Endothelial cell of umbilical vein (primary cell): ENCODE results near the gene PRSS36. TPM values are rescaled to one million over a fixed set of nuclear protein-coding genes. Genes with fewer than 3 reads are reported as not detected.

ENCODE experiments used
- BruUV-seq: library from RNA; stranded (reverse); fragments of 400-500 nt; replicated peaks from 2 replicates; lab custom pipeline; 2021; lab: Mats Ljungman, UMichigan
- CTCF ChIA-PET: fragments of 300-600, 350-600 bp; sonication (Branson Sonifier 250); formaldehyde crosslinking; loops from one replicate; lab custom pipeline; 2021; ENCODE audit warnings: antibody characterized with exemption, inconsistent platforms; lab: Charles Lee
- POLR2A ChIA-PET: fragments of 300-600, 350-600 bp; sonication (Branson Sonifier 250); formaldehyde crosslinking; loops from one replicate; lab custom pipeline; 2021; ENCODE audit warnings: antibody characterized with exemption, inconsistent platforms; lab: Charles Lee
- DNase-seq: peaks from one replicate; pipeline ENCODE4 v3.0.0-alpha.2; 2011; ENCODE audit warnings: low read depth, low spot score
- FAIRE-seq: peaks from 2 replicates; lab custom pipeline; 2011; peaks lifted over from hg19 to GRCh38; lab: Jason Lieb, UNC
- H2AFZ ChIP-seq: 2 replicates; pipeline ENCODE4 v1.6.0; 2012; ENCODE audit warnings: low read depth, low read length, control low read depth, inconsistent platforms
- H3K27ac ChIP-seq: 2 replicates; pipeline ENCODE4 v1.5.1; 2011; ENCODE audit warnings: low read depth, mild to moderate bottlenecking, control low read depth, low read length, moderate library complexity; ENCODE audit not compliant: insufficient read depth
- H3K27me3 ChIP-seq, 2 experiments: 2 replicates each; pipeline versions ENCODE4 v1.6.0 to v1.6.1; 2011; ENCODE audit warnings: low read length in 2 of 2, mixed read lengths in 1 of 2; ENCODE audit not compliant: control insufficient read depth in 2 of 2, insufficient read depth in 2 of 2
- H3K36me3 ChIP-seq, 2 experiments: 2 replicates in 1 of 2; 3 replicates in 1 of 2; pipeline ENCODE4 v1.5.1; 2011; ENCODE audit warnings: low read length in 2 of 2, mild to moderate bottlenecking in 1 of 2, moderate library complexity in 1 of 2; ENCODE audit not compliant: control insufficient read depth in 2 of 2, insufficient read depth in 2 of 2; ENCODE audit errors: extremely low read depth in 1 of 2
- H3K4me1 ChIP-seq: 3 replicates; pipeline ENCODE4 v1.5.1; 2011; ENCODE audit warnings: mild to moderate bottlenecking, low read length; ENCODE audit not compliant: control insufficient read depth, insufficient read depth; ENCODE audit errors: extremely low read depth
- H3K4me2 ChIP-seq: 2 replicates; pipeline ENCODE4 v1.6.1; 2011; ENCODE audit warnings: low read length, control low read depth, mixed read lengths; ENCODE audit not compliant: insufficient read depth
- H3K4me3 ChIP-seq, 3 experiments: fragments of 200-600 bp in 1 of 3; sonication (generic), shearing (Covaris generic) in 1 of 3; replicated peaks in 1 of 3; 2 replicates each; pipeline ENCODE4 v1.5.1; 2011 to 2016; ENCODE audit warnings: control low read depth in 3 of 3, low read length in 3 of 3, mild to moderate bottlenecking in 2 of 3, inconsistent platforms in 1 of 3, low read depth in 1 of 3, moderate library complexity in 1 of 3; ENCODE audit not compliant: insufficient read depth in 1 of 3
- H3K79me2 ChIP-seq: 2 replicates; pipeline ENCODE4 v1.6.0; 2012; ENCODE audit warnings: low read length, inconsistent platforms; ENCODE audit not compliant: control insufficient read depth, insufficient read depth
- H3K9ac ChIP-seq: replicated peaks from 2 replicates; pipeline ENCODE3; 2011; ENCODE audit warnings: low read length, control low read depth; ENCODE audit not compliant: insufficient read depth; ENCODE audit errors: extremely low read depth
- H3K9me1 ChIP-seq: replicated peaks from 3 replicates; pipeline ENCODE4 v1.6.0; 2011; ENCODE audit warnings: mild to moderate bottlenecking, low read length; ENCODE audit not compliant: control insufficient read depth, insufficient read depth; ENCODE audit errors: extremely low read depth
- H3K9me3 ChIP-seq: replicated peaks from 2 replicates; pipeline ENCODE4 v1.5.1; 2012; ENCODE audit warnings: low read length, inconsistent platforms; ENCODE audit not compliant: control insufficient read depth, insufficient read depth
- H4K20me1 ChIP-seq: replicated peaks from 2 replicates; pipeline ENCODE3; 2011; ENCODE audit warnings: mild to moderate bottlenecking, low read length; ENCODE audit not compliant: control insufficient read depth, insufficient read depth; ENCODE audit errors: extremely low read depth
- EZH2 ChIP-seq: IDR thresholded peaks from 2 replicates; pipeline ENCODE4 v1.6.1; 2012; ENCODE audit warnings: borderline replicate concordance, low read depth, mild to moderate bottlenecking, moderate library complexity, low read length, inconsistent platforms; ENCODE audit not compliant: severe bottlenecking
- FOS ChIP-seq: IDR thresholded peaks from 2 replicates; pipeline ENCODE4 v1.6.1; 2011; ENCODE audit warnings: mild to moderate bottlenecking, low read length, moderate library complexity, borderline replicate concordance; ENCODE audit not compliant: insufficient read depth
- GATA2 ChIP-seq: IDR thresholded peaks from 2 replicates; pipeline ENCODE4 v1.7.0; 2011; ENCODE audit warnings: low read depth, mild to moderate bottlenecking, moderate library complexity, mixed read lengths, low read length; ENCODE audit not compliant: insufficient read length, insufficient read depth
- JUN ChIP-seq: IDR thresholded peaks from 2 replicates; pipeline ENCODE4 v1.6.1; 2011; ENCODE audit warnings: borderline replicate concordance, low read depth; ENCODE audit not compliant: insufficient read length, insufficient read depth
- MYC ChIP-seq: IDR thresholded peaks from one replicate; pipeline ENCODE4 v1.6.1; 2011; ENCODE audit warnings: mild to moderate bottlenecking, low read depth, low read length
- POLR2A ChIP-seq: IDR thresholded peaks from 2 replicates; pipeline ENCODE4 v1.6.1; 2012; ENCODE audit warnings: low read depth, mild to moderate bottlenecking, control low read depth, low read length
- POLR2AphosphoS5 ChIP-seq: IDR thresholded peaks from 2 replicates; pipeline ENCODE4 v1.6.1; 2012; ENCODE audit warnings: low read depth, mild to moderate bottlenecking, control low read depth, low read length, moderate library complexity; ENCODE audit not compliant: insufficient read depth
- dilution Hi-C: fragments of 300-500 bp; cut with MboI; formaldehyde crosslinking; loops from one replicate; pipeline ENCODE4 v1.15.0; 2019; ENCODE audit warnings: low sequenced_read_pairs; ENCODE audit not compliant: extremely low pct_ligation_motif_present
- intact Hi-C: fragments of 100-400 bp; cut with micrococcal nuclease; formaldehyde crosslinking; loops from one replicate; pipeline ENCODE4 v1.10.0; 2022
- polyA plus RNA-seq, 4 experiments: library from polyadenylated mRNA; depleted of rRNA in 3 of 4; stranded (reverse) in 3 of 4; unstranded in 1 of 4; fragments of >200 nt; gene quantifications; 2 replicates each; pipeline versions ENCODE4 v1.2.1 to v1.2.3, GENCODE V29; 2011 to 2012; ENCODE audit warnings: missing spikeins in 1 of 4
- total RNA-seq: library from RNA; stranded (reverse); gene quantifications from 2 replicates; pipeline ENCODE4 v1.2.3, GENCODE V29; 2021
- TF ChIP-seq, protein P1 (sequence below), 2 donors: IDR thresholded peaks; 1 replicate in 1 of 2; 2 replicates in 1 of 2; pipeline ENCODE4 v1.5.1; 2011; ENCODE audit warnings: low read length in 2 of 2, mild to moderate bottlenecking in 2 of 2, moderate library complexity in 2 of 2, control low read depth in 1 of 2, inconsistent platforms in 1 of 2, low read depth in 1 of 2; ENCODE audit not compliant: insufficient read depth in 1 of 2; ENCODE audit errors: extremely low read depth in 1 of 2
- TF ChIP-seq, protein P2 (sequence below): IDR thresholded peaks from 2 replicates; pipeline ENCODE4 v1.6.1; 2011; ENCODE audit not compliant: insufficient read depth, insufficient read length

The PRSS36 gene
- total and polyA plus RNA-seq, 2 donors (not counting 3 experiments of a cell fraction or from before 2014, with no cell fraction given), result 0.57 TPM; not detected in 1

DNA sequence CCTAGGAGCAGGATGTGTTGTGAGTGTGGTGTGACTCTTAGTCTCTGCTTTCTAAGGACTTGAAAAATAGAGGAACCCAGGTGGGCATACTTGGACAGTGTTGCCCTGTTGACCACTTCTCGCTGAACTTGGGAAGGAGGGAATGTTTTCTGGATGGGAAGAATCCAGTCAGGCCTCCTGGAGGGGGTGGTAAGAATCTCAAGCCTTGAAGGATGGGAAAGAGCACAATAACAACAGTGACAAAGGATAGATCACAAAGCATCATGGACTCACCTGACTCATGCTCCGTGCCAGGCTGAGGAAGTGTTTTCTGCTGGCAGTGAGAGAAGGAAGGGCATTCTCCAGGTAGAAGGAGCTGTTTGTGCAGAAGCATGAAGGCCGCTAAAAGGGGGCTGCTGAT, 24.0 kb downstream of the PRSS36 start:
- H3K4me2 ChIP-seq, result no peak overlapping the region
- CTCF ChIA-PET, result interaction anchor here (1.5 kb wide), 1 partner anchor 16 kb away, joined by 7 read pairs; no protein-coding TSS in a partner anchor
- intact Hi-C loops, result no loop called here
- DNase-seq (no peak), FAIRE-seq (no peak)
- H3K4me1 ChIP-seq, result no peaks in the 10 kb centered on the region
- H3K36me3 ChIP-seq, result peaks cover 0 to 13% of the 10 kb centered on the region in 2 experiments
- dilution Hi-C loops, result no loop called here
- no peak overlapping the region for H3K4me3 ChIP-seq
- POLR2A ChIA-PET, result no interaction called here
- H3K9me1 ChIP-seq, result no peaks in the 10 kb centered on the region
- no peak overlapping the region for H2AFZ ChIP-seq
- H3K27ac ChIP-seq, result no peak overlapping the region
- no peaks in the 10 kb centered on the region for H3K27me3 ChIP-seq
- TF ChIP-seq JUN (no peak), FOS (no peak), EZH2 (no peak), GATA2 (no peak), POLR2AphosphoS5 (no peak), MYC (no peak), POLR2A (no peak)
- TF ChIP-seq, protein P1, sequence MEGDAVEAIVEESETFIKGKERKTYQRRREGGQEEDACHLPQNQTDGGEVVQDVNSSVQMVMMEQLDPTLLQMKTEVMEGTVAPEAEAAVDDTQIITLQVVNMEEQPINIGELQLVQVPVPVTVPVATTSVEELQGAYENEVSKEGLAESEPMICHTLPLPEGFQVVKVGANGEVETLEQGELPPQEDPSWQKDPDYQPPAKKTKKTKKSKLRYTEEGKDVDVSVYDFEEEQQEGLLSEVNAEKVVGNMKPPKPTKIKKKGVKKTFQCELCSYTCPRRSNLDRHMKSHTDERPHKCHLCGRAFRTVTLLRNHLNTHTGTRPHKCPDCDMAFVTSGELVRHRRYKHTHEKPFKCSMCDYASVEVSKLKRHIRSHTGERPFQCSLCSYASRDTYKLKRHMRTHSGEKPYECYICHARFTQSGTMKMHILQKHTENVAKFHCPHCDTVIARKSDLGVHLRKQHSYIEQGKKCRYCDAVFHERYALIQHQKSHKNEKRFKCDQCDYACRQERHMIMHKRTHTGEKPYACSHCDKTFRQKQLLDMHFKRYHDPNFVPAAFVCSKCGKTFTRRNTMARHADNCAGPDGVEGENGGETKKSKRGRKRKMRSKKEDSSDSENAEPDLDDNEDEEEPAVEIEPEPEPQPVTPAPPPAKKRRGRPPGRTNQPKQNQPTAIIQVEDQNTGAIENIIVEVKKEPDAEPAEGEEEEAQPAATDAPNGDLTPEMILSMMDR (IDR thresholded peaks at IDR 0.05; ENCODE audit: extremely low read depth in 1 of 2, insufficient read depth in 1 of 2, low read depth in 1 of 2, low read length in 2 of 2), result no peak
- TF ChIP-seq, protein P2, sequence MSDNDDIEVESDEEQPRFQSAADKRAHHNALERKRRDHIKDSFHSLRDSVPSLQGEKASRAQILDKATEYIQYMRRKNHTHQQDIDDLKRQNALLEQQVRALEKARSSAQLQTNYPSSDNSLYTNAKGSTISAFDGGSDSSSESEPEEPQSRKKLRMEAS, result no peak
- H3K79me2 ChIP-seq, result no peaks in the 10 kb centered on the region
- H3K9ac ChIP-seq, result no peak overlapping the region
- H3K9me3 ChIP-seq, result no peaks in the 10 kb centered on the region
- H4K20me1 ChIP-seq, result no peaks in the 10 kb centered on the region
- no TSS peak for BruUV-seq
